ENCODE results near the gene ARHGAP19. TPM values are rescaled to one million over a fixed set of nuclear protein-coding genes. Genes with fewer than 3 reads are reported as not detected.
A peak's percentile ranks its signal among the peaks of the same experiment; 100 is the strongest.

ARHGAP19 gene
- total RNA-seq, 4 donors from 2014 or later = 3.5 to 5.4 (median 4.6) TPM

GRCh38 chr10:97182288-97182990 is 110.0 kb downstream of the ARHGAP19 start:
- Histone ChIP-seq H3K36me3 (no peaks in the 10 kb centered on the region), H3K27me3 (peaks cover 0 to 85% (median 14%) of the 10 kb centered on the region in 4 donors), H3K27ac (replicated peaks in 1 of 4) (no peak overlapping the region), H3K4me3 (no peak overlapping the region), H3K9me3 (no peaks in the 10 kb centered on the region), H3K4me1 (peaks cover 8 to 25% (median 20%) of the 10 kb centered on the region in 4 donors)
- no peak for DNase-seq (ENCODE audit: extremely low spot score)
- TF ChIP-seq CTCF (IDR thresholded peaks at IDR 0.05) = no peak
- no peak for TF ChIP-seq POLR2A (IDR thresholded peaks at IDR 0.05; ENCODE audit: low read depth)
- TF ChIP-seq EP300 (IDR thresholded peaks at IDR 0.05) = no peak
- no peak for TF ChIP-seq POLR2AphosphoS5 (IDR thresholded peaks at IDR 0.05)
- intact Hi-C loops (cut with DNase I) = no loop called here
- 90% methylated on average over 10 of the region's 10 CpGs for WGBS

- TF ChIP-seq EP300 (IDR thresholded peaks at IDR 0.05) (no peak), POLR2AphosphoS5 (IDR thresholded peaks at IDR 0.05) (no peak), POLR2A (IDR thresholded peaks at IDR 0.05; ENCODE audit: low read depth) (no peak), CTCF (IDR thresholded peaks at IDR 0.05) (no peak)
- H3K27ac ChIP-seq (replicated peaks in 1 of 4) = no peak overlapping the region
- DNase-seq (ENCODE audit: extremely low spot score) = no peak
- intact Hi-C loops (cut with DNase I) = no loop called here
- H3K4me1 ChIP-seq = peaks cover 8 to 22% (median 17%) of the 10 kb centered on the region in 4 donors
- H3K36me3 ChIP-seq = no peaks in the 10 kb centered on the region
- 94% methylated on average over 10 of the region's 10 CpGs for WGBS
- peaks cover 0 to 85% (median 12%) of the 10 kb centered on the region in 4 donors for H3K27me3 ChIP-seq
- no peaks in the 10 kb centered on the region for H3K9me3 ChIP-seq
- no peak overlapping the region for H3K4me3 ChIP-seq
These were observed 111.5 kb downstream of the ARHGAP19 start for GRCh38 chr10:97180986-97181385.

DNA sequence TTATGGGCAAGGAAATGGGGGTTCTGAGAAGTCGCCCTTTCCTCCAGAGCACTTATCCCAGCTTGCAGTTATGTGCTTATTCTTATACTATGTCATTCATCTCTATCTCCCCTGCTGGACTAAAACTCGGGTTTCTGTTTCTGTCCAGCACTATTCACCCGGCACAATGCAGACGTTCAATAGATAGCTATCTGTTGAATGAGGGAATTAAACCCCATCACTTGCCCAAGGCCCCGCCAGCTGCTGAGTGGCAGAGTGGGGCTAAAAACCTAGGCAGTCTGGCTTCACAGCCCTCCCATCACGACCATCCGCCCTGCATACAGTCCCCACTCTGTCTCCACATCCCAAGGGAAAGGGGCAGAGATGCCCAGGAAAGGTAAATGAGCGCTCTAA is 112.1 kb downstream of the ARHGAP19 start:
- H3K27ac ChIP-seq (replicated peaks in 1 of 4) = no peak overlapping the region
- no peak for DNase-seq (ENCODE audit: extremely low spot score)
- H3K27me3 ChIP-seq = peaks cover 0 to 85% (median 6%) of the 10 kb centered on the region in 4 donors
- intact Hi-C loops (cut with DNase I) = no loop called here
- no peak overlapping the region for H3K4me3 ChIP-seq
- no peaks in the 10 kb centered on the region for H3K9me3 ChIP-seq
- TF ChIP-seq POLR2AphosphoS5 (IDR thresholded peaks at IDR 0.05) = no peak
- TF ChIP-seq EP300 (IDR thresholded peaks at IDR 0.05) = no peak
- no peak for TF ChIP-seq CTCF (IDR thresholded peaks at IDR 0.05)
- TF ChIP-seq POLR2A (IDR thresholded peaks at IDR 0.05; ENCODE audit: low read depth) = no peak
- H3K4me1 ChIP-seq = peaks cover 2 to 15% (median 11%) of the 10 kb centered on the region in 4 donors
- no peaks in the 10 kb centered on the region for H3K36me3 ChIP-seq
- 82% methylated on average over 8 of the region's 8 CpGs for WGBS

- H3K36me3 ChIP-seq = no peaks in the 10 kb centered on the region
- peak overlapping the region in 1 of 4 donors; percentile 1 for H3K4me3 ChIP-seq
- H3K27ac ChIP-seq (replicated peaks in 1 of 4) = no peak overlapping the region
- H3K27me3 ChIP-seq = peaks cover 0 to 82% (median under 1%) of the 10 kb centered on the region in 4 donors
- peaks cover 0 to 10% (median 7%) of the 10 kb centered on the region in 4 donors for H3K4me1 ChIP-seq
- H3K9me3 ChIP-seq = no peaks in the 10 kb centered on the region
- WGBS = 43% methylated on average over 11 of the region's 26 CpGs
- intact Hi-C loops (cut with DNase I) = no loop called here
- DNase-seq (ENCODE audit: extremely low spot score) = no peak
- TF ChIP-seq POLR2AphosphoS5 (IDR thresholded peaks at IDR 0.05) (no peak), CTCF (IDR thresholded peaks at IDR 0.05) (peak in 1 of 3 experiments; percentile 25), POLR2A (IDR thresholded peaks at IDR 0.05; ENCODE audit: low read depth) (no peak), EP300 (IDR thresholded peaks at IDR 0.05) (no peak)
These were observed 112.6 kb downstream of the ARHGAP19 start for GRCh38 chr10:97179731-97180362.

Data from esophagus muscularis mucosa (tissue), 4 donors.